Cardiac muscle cell (in vitro differentiated cells and primary cell): ENCODE results near the gene FRAT2. TPM values are rescaled to one million over a fixed set of nuclear protein-coding genes. Genes with fewer than 3 reads are reported as not detected.
"Not testable (repeated sequence)": the region's sequence is repeated elsewhere in the genome, so short reads cannot be mapped to it uniquely, and the experiment has no call there.

ENCODE experiments used
- DNase-seq, 2 donors: peaks; one replicate each; pipeline versions ENCODE4 v3.0.0 to v3.0.0-alpha.2; 2010 to 2017; ENCODE audit warnings: low read depth in 1 of 2, low spot score in 1 of 2
- H3K27ac ChIP-seq: fragments of 200-600 bp; sonication (generic); 2 replicates; pipeline ENCODE4 v1.5.1; 2016
- H3K27me3 ChIP-seq: fragments of 200-600 bp; sonication (generic); 2 replicates; pipeline ENCODE4 v1.6.0; 2016; ENCODE audit warnings: control low read depth
- H3K36me3 ChIP-seq: fragments of 200-600 bp; sonication (generic); 2 replicates; pipeline ENCODE4 v1.5.1; 2016; ENCODE audit warnings: control low read depth
- H3K4me1 ChIP-seq: fragments of 200-600 bp; sonication (generic); 2 replicates; pipeline ENCODE4 v1.8.1; 2017; ENCODE audit warnings: low read depth, mild to moderate bottlenecking, mixed run types
- H3K4me3 ChIP-seq: fragments of 200-600 bp; sonication (generic); 2 replicates; pipeline ENCODE4 v1.5.1; 2016; ENCODE audit warnings: mild to moderate bottlenecking
- H3K9me3 ChIP-seq: fragments of 200-600 bp; sonication (generic); 2 replicates; pipeline ENCODE4 v1.5.1; 2017; ENCODE audit warnings: low read depth, mild to moderate bottlenecking, control low read depth
- polyA plus RNA-seq: library from polyadenylated mRNA; unstranded; fragments of >200 nt; fragmentation: Nextera tagmentation; extraction: Ambion mirVana; gene quantifications from 2 replicates; pipeline ENCODE4 v1.2.1, GENCODE V29; 2016
- total RNA-seq: library from RNA; depleted of rRNA; stranded (reverse); fragments of >200 nt; gene quantifications from 2 replicates; pipeline ENCODE4 v1.2.3, GENCODE V29; 2016
- TF ChIP-seq, protein P1 (sequence below): IDR thresholded peaks from 2 replicates; pipeline ENCODE4 v1.5.1; 2012; ENCODE audit warnings: low read depth, mild to moderate bottlenecking, low read length

The FRAT2 gene
- total and polyA plus RNA-seq, 2 experiments from 2014 or later, result 30.1 to 30.6 TPM

DNA sequence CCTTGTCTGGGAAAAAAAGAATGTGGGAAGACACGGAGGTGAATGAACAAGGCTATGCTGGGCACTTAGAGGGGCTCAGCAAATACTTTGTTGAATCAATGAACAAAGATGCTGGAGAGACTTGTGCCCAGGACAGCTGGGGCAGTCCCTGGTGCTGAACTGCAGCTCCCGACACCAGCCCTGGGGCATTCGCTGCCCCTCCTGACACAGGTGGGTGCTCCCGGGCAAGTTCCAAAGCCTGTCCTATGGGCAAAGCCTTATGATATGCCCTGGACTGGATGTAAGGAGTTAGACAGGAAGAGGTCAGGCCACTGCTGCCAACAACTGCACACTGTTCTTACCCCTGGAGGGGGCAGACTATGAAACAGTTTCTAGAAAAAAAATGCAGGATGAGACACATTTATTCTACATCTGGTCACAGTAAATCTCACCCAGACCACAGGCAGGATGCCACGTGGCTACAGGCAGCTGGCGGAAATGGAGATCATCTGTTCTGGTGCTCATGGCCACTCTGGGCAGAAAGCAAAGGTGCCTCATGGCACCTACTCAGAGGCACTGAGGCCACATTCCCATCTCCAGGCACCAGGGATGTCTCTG is 21.9 kb upstream of the FRAT2 start:
- DNase-seq, result no peak
- TF ChIP-seq, protein P1, sequence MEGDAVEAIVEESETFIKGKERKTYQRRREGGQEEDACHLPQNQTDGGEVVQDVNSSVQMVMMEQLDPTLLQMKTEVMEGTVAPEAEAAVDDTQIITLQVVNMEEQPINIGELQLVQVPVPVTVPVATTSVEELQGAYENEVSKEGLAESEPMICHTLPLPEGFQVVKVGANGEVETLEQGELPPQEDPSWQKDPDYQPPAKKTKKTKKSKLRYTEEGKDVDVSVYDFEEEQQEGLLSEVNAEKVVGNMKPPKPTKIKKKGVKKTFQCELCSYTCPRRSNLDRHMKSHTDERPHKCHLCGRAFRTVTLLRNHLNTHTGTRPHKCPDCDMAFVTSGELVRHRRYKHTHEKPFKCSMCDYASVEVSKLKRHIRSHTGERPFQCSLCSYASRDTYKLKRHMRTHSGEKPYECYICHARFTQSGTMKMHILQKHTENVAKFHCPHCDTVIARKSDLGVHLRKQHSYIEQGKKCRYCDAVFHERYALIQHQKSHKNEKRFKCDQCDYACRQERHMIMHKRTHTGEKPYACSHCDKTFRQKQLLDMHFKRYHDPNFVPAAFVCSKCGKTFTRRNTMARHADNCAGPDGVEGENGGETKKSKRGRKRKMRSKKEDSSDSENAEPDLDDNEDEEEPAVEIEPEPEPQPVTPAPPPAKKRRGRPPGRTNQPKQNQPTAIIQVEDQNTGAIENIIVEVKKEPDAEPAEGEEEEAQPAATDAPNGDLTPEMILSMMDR, result no peak
- Histone ChIP-seq H3K4me3 (no peak overlapping the region), H3K27me3 (no peaks in the 10 kb centered on the region), H3K36me3 (no peaks in the 10 kb centered on the region), H3K4me1 (no peaks in the 10 kb centered on the region), H3K27ac (no peak overlapping the region), H3K9me3 (no peaks in the 10 kb centered on the region)

- TF ChIP-seq, protein P1, result peak; percentile 50
- Histone ChIP-seq H3K27ac (no peak overlapping the region), H3K9me3 (no peaks in the 10 kb centered on the region), H3K27me3 (no peaks in the 10 kb centered on the region), H3K4me1 (no peaks in the 10 kb centered on the region), H3K4me3 (no peak overlapping the region), H3K36me3 (no peaks in the 10 kb centered on the region)
- DNase-seq, result peak; percentile 34 to 36
These were observed 21.0 kb upstream of the FRAT2 start for GRCh38 chr10:97355571-97355975.

- Histone ChIP-seq H3K36me3 (no peaks in the 10 kb centered on the region), H3K4me3 (no peak overlapping the region), H3K4me1 (peaks cover 3% of the 10 kb centered on the region), H3K27ac (no peak overlapping the region), H3K9me3 (no peaks in the 10 kb centered on the region), H3K27me3 (no peaks in the 10 kb centered on the region)
- DNase-seq, result no peak
- TF ChIP-seq, protein P1, result no peak
These were observed 19.4 kb upstream of the FRAT2 start for GRCh38 chr10:97353945-97354344.

GRCh38 chr10:97349752-97350513 is 15.4 kb upstream of the FRAT2 start:
- no peaks in the 10 kb centered on the region for H3K36me3 ChIP-seq
- no peaks in the 10 kb centered on the region for H3K9me3 ChIP-seq
- H3K4me3 ChIP-seq, result no peak overlapping the region
- no peaks in the 10 kb centered on the region for H3K27me3 ChIP-seq
- TF ChIP-seq, protein P1, result no peak
- H3K4me1 ChIP-seq, result peaks cover 3% of the 10 kb centered on the region
- no peak overlapping the region for H3K27ac ChIP-seq
- no peak for DNase-seq

GRCh38 chr10:97347317-97347716 is 12.8 kb upstream of the FRAT2 start:
- TF ChIP-seq, protein P1, result no peak
- Histone ChIP-seq H3K9me3 (no peaks in the 10 kb centered on the region), H3K4me3 (no peak overlapping the region), H3K36me3 (no peaks in the 10 kb centered on the region), H3K4me1 (peaks cover 3% of the 10 kb centered on the region), H3K27me3 (no peaks in the 10 kb centered on the region), H3K27ac (no peak overlapping the region)
- DNase-seq, result no peak

GRCh38 chr10:97343664-97344063 is 9.1 kb upstream of the FRAT2 start:
- H3K36me3 ChIP-seq, H3K4me3 ChIP-seq: not testable (repeated sequence)

More at GRCh38 chr10:97343664-97344063, 9.1 kb upstream of the FRAT2 start:
- H3K27ac ChIP-seq, H3K27me3 ChIP-seq, H3K9me3 ChIP-seq, DNase-seq, H3K4me1 ChIP-seq: not testable (repeated sequence)
